Measurements from ENCODE around the gene MAF. TPM values are rescaled to one million over a fixed set of nuclear protein-coding genes. Genes with fewer than 3 reads are reported as not detected.

Gene MAF
- total RNA-seq, 6 experiments from 2014 or later = not detected

GRCh38 chr16:79608976-79609375 is 8.4 kb upstream of the MAF start:
- no peaks in the 10 kb centered on the region for H3K9me3 Mint-ChIP-seq
- H3K4me1 Mint-ChIP-seq (ENCODE audit: low read depth) = no peaks in the 10 kb centered on the region
- no peaks in the 10 kb centered on the region for H3K36me3 Mint-ChIP-seq (ENCODE audit: low read depth)
- no peak overlapping the region for H3K4me3 Mint-ChIP-seq
- TF ChIP-seq CTCF (IDR thresholded peaks at IDR 0.05) = no peak
- no peak overlapping the region for H3K27ac Mint-ChIP-seq
- no peak for DNase-seq
- peaks cover 4% of the 10 kb centered on the region; the same call in 1 of the 2 replicates for H3K27me3 Mint-ChIP-seq (ENCODE audit: insufficient read depth)

GRCh38 chr16:79607587-79607986 is 7.0 kb upstream of the MAF start:
- no peak for DNase-seq
- Mint-ChIP-seq H3K27me3 (ENCODE audit: insufficient read depth) (peaks cover 4% of the 10 kb centered on the region; the same call in 1 of the 2 replicates), H3K4me3 (no peak overlapping the region), H3K36me3 (ENCODE audit: low read depth) (no peaks in the 10 kb centered on the region), H3K27ac (no peak overlapping the region), H3K9me3 (no peaks in the 10 kb centered on the region), H3K4me1 (ENCODE audit: low read depth) (no peaks in the 10 kb centered on the region)
- TF ChIP-seq CTCF (IDR thresholded peaks at IDR 0.05) = no peak

- H3K27ac Mint-ChIP-seq = no peak overlapping the region
- peaks cover 11% of the 10 kb centered on the region; the same call in 1 of the 2 replicates for H3K4me1 Mint-ChIP-seq (ENCODE audit: low read depth)
- DNase-seq = no peak
- TF ChIP-seq CTCF (IDR thresholded peaks at IDR 0.05) = no peak
- H3K9me3 Mint-ChIP-seq = no peaks in the 10 kb centered on the region
- peaks cover 7% of the 10 kb centered on the region; the same call in 1 of the 2 replicates for H3K27me3 Mint-ChIP-seq (ENCODE audit: insufficient read depth)
- H3K4me3 Mint-ChIP-seq = no peak overlapping the region
- no peaks in the 10 kb centered on the region for H3K36me3 Mint-ChIP-seq (ENCODE audit: low read depth)
Measured at GRCh38 chr16:79605999-79606398, 5.5 kb upstream of the MAF start.

- no peak for DNase-seq
- H3K4me1 Mint-ChIP-seq (ENCODE audit: low read depth) = peaks cover 17% of the 10 kb centered on the region; the same call in 1 of the 2 replicates
- peaks cover 17% of the 10 kb centered on the region for H3K27me3 Mint-ChIP-seq (ENCODE audit: insufficient read depth)
- no peak overlapping the region for H3K27ac Mint-ChIP-seq
- no peak for TF ChIP-seq CTCF (IDR thresholded peaks at IDR 0.05)
- H3K36me3 Mint-ChIP-seq (ENCODE audit: low read depth) = no peaks in the 10 kb centered on the region
- H3K4me3 Mint-ChIP-seq = no peak overlapping the region
- H3K9me3 Mint-ChIP-seq = no peaks in the 10 kb centered on the region
Measured at GRCh38 chr16:79603055-79603454, 2.5 kb upstream of the MAF start.

- H3K4me1 Mint-ChIP-seq (ENCODE audit: low read depth) = peaks cover 17% of the 10 kb centered on the region; the same call in 1 of the 2 replicates
- H3K36me3 Mint-ChIP-seq (ENCODE audit: low read depth) = no peaks in the 10 kb centered on the region
- H3K4me3 Mint-ChIP-seq = no peak overlapping the region
- TF ChIP-seq CTCF (IDR thresholded peaks at IDR 0.05) = no peak
- H3K27me3 Mint-ChIP-seq (ENCODE audit: insufficient read depth) = peaks cover 18% of the 10 kb centered on the region
- no peak for DNase-seq
- H3K9me3 Mint-ChIP-seq = no peaks in the 10 kb centered on the region
- H3K27ac Mint-ChIP-seq = no peak overlapping the region
Measured at GRCh38 chr16:79602628-79603014, 2.1 kb upstream of the MAF start.
